ENCODE measurements around the gene CCDC12.

DNA sequence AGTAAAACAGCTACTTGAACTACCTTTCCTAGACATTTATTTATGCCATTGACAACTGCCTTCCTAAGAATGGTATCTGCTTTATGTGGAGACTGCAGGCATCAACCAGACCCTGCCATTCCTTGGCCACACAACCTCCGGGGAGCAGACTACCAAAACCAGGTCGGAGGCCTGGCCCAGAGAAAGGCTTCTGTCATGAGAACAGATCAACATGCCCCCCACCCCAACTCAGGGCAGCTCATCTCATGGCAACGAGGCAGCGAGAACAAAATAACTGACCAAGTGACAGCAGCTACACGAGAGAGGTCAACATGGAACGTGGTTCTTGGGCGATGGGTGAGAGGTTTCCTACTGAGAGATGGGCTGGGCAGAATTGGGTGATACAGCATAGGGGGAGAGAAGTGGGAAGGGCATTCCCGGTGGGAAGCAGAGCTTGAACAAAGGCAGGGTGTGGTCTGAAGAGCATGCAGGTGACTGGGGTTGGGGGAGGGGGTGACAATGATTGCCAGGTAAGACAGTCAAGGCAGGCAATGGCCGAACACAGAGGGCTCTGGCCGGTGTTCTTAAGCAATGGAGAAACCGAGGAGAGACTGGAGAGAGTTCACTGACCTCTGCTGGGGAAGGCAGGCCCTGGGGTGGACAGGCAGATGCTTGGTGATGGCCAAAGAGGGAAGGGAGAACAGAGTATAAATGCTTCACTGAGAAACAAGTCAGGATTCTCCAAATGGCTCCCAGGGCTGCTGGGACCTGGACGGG, 33.9 kb downstream of the CCDC12 start:
- TF ChIP-seq POLR2A (IDR thresholded peaks at IDR 0.05; ENCODE audit: extremely low read depth, insufficient read length) (no peak), MYC (IDR thresholded peaks at IDR 0.05; ENCODE audit: low read depth, low read length) (no peak)
- TF ChIP-seq, protein P1, sequence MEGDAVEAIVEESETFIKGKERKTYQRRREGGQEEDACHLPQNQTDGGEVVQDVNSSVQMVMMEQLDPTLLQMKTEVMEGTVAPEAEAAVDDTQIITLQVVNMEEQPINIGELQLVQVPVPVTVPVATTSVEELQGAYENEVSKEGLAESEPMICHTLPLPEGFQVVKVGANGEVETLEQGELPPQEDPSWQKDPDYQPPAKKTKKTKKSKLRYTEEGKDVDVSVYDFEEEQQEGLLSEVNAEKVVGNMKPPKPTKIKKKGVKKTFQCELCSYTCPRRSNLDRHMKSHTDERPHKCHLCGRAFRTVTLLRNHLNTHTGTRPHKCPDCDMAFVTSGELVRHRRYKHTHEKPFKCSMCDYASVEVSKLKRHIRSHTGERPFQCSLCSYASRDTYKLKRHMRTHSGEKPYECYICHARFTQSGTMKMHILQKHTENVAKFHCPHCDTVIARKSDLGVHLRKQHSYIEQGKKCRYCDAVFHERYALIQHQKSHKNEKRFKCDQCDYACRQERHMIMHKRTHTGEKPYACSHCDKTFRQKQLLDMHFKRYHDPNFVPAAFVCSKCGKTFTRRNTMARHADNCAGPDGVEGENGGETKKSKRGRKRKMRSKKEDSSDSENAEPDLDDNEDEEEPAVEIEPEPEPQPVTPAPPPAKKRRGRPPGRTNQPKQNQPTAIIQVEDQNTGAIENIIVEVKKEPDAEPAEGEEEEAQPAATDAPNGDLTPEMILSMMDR (IDR thresholded peaks at IDR 0.05; ENCODE audit: low read depth, low read length): no peak
- TF ChIP-seq, protein P2, sequence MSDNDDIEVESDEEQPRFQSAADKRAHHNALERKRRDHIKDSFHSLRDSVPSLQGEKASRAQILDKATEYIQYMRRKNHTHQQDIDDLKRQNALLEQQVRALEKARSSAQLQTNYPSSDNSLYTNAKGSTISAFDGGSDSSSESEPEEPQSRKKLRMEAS (IDR thresholded peaks at IDR 0.05; ENCODE audit: low read depth, low read length): no peak
